Keratinocyte (primary cell): Measurements from ENCODE around the gene SEMA4D. TPM values are rescaled to one million over a fixed set of nuclear protein-coding genes. Genes with fewer than 3 reads are reported as not detected.
"Not testable (repeated sequence)": the region's sequence is repeated elsewhere in the genome, so short reads cannot be mapped to it uniquely, and the experiment has no call there.

Source experiments
- DNase-seq: peaks from one replicate; pipeline ENCODE4 v3.0.0-alpha.2; 2011; ENCODE audit warnings: low read depth, missing footprints, low spot score
- FAIRE-seq: peaks from 2 replicates; lab custom pipeline; 2011; peaks lifted over from hg19 to GRCh38; lab: Jason Lieb, UNC
- H2AFZ ChIP-seq: 2 replicates; pipeline ENCODE4 v1.6.0; 2012; ENCODE audit warnings: low read length, control low read depth, inconsistent platforms; ENCODE audit not compliant: control insufficient read depth
- H3K27ac ChIP-seq: 2 replicates; pipeline ENCODE4 v1.5.1; 2011; ENCODE audit warnings: low read length; ENCODE audit not compliant: control insufficient read depth, insufficient read depth
- H3K27me3 ChIP-seq: 3 replicates; pipeline ENCODE4 v1.6.0; 2011; ENCODE audit warnings: low read length; ENCODE audit not compliant: control insufficient read depth, insufficient read depth; ENCODE audit errors: extremely low read depth
- H3K36me3 ChIP-seq, 2 experiments: 2 replicates in 1 of 2; 3 replicates in 1 of 2; pipeline ENCODE4 v1.5.1; 2011; ENCODE audit warnings: low read length in 2 of 2, mild to moderate bottlenecking in 1 of 2; ENCODE audit not compliant: control insufficient read depth in 2 of 2, insufficient read depth in 2 of 2; ENCODE audit errors: extremely low read depth in 1 of 2
- H3K4me1 ChIP-seq: 3 replicates; pipeline ENCODE4 v1.5.1; 2011; ENCODE audit warnings: low read length; ENCODE audit not compliant: control insufficient read depth, insufficient read depth; ENCODE audit errors: extremely low read depth
- H3K4me2 ChIP-seq: 3 replicates; pipeline ENCODE4 v1.6.0; 2011; ENCODE audit warnings: low read depth, low read length; ENCODE audit not compliant: control insufficient read depth, insufficient read depth; ENCODE audit errors: extremely low read depth
- H3K4me3 ChIP-seq, 3 experiments: fragments of 200-600 bp in 1 of 3; sonication (generic) in 1 of 3; 2 replicates in 2 of 3; 3 replicates in 1 of 3; pipeline ENCODE4 v1.5.1; 2011 to 2016; ENCODE audit warnings: low read length in 3 of 3, mild to moderate bottlenecking in 3 of 3, control low read depth in 2 of 3, inconsistent platforms in 1 of 3, low read depth in 1 of 3, mixed read lengths in 1 of 3, mixed run types in 1 of 3, moderate library complexity in 1 of 3; ENCODE audit not compliant: control insufficient read depth in 2 of 3, insufficient read depth in 2 of 3; ENCODE audit errors: extremely low read depth in 1 of 3
- H3K79me2 ChIP-seq: 2 replicates; pipeline ENCODE4 v1.6.0; 2012; ENCODE audit warnings: low read length; ENCODE audit not compliant: control insufficient read depth, insufficient read depth
- H3K9ac ChIP-seq: 3 replicates; pipeline ENCODE4 v1.6.0; 2011; ENCODE audit warnings: low read length; ENCODE audit not compliant: control insufficient read depth, insufficient read depth; ENCODE audit errors: extremely low read depth
- H3K9me1 ChIP-seq: 3 replicates; pipeline ENCODE4 v1.6.0; 2011; ENCODE audit warnings: low read length; ENCODE audit not compliant: control insufficient read depth, insufficient read depth; ENCODE audit errors: extremely low read depth
- H3K9me3 ChIP-seq: 2 replicates; pipeline ENCODE4 v1.5.1; 2012; ENCODE audit warnings: low read depth, low read length; ENCODE audit not compliant: control insufficient read depth
- H4K20me1 ChIP-seq: 3 replicates; pipeline ENCODE4 v1.6.0; 2011; ENCODE audit warnings: low read length; ENCODE audit not compliant: control insufficient read depth, insufficient read depth; ENCODE audit errors: extremely low read depth
- CTCF ChIP-seq, 3 experiments: IDR thresholded peaks in 1 of 3; conservative IDR thresholded peaks in 1 of 3; optimal IDR thresholded peaks in 1 of 3; 2 replicates in 2 of 3; 3 replicates in 1 of 3; pipeline versions ENCODE3 to v1.5.1; 2011; ENCODE audit warnings: low read length in 3 of 3, mild to moderate bottlenecking in 3 of 3, moderate library complexity in 2 of 3, control low read depth in 1 of 3, inconsistent platforms in 1 of 3; ENCODE audit not compliant: insufficient read depth in 2 of 3; ENCODE audit errors: extremely low read depth in 1 of 3
- EZH2 ChIP-seq: IDR thresholded peaks from one replicate; pipeline ENCODE4 v1.6.1; 2012; ENCODE audit warnings: inconsistent platforms, mild to moderate bottlenecking, low read length, moderate library complexity
- dilution Hi-C: fragments of 300-500 bp; cut with MboI; formaldehyde crosslinking; loops from one replicate; pipeline ENCODE4 v1.7.0; 2020; ENCODE audit warnings: low sequenced_read_pairs; ENCODE audit not compliant: extremely low pct_ligation_motif_present
- polyA plus RNA-seq, 5 experiments: library from polyadenylated mRNA; depleted of rRNA in 3 of 5; stranded (reverse) in 3 of 5; stranded (forward) in 1 of 5; unstranded in 1 of 5; fragments of >200 nt; gene quantifications; 1 replicate in 1 of 5; 2 replicates in 3 of 5; 3 replicates in 1 of 5; pipeline versions ENCODE4 v1.2.1 to v1.2.3, GENCODE V29; 2011 to 2012; ENCODE audit warnings: missing spikeins in 2 of 5, low read depth in 1 of 5, low replicate concordance in 1 of 5

Gene SEMA4D
- polyA plus RNA-seq, 1 donor (not counting 4 experiments of a cell fraction or from before 2014, with no cell fraction given): 0.43 TPM

GRCh38 chr9:89345476-89345875, 152.4 kb downstream of the SEMA4D start:
- no peaks in the 10 kb centered on the region for H3K79me2 ChIP-seq
- no peak overlapping the region for H3K9ac ChIP-seq
- no peaks in the 10 kb centered on the region for H4K20me1 ChIP-seq
- peaks cover 14 to 32% of the 10 kb centered on the region in 2 experiments for H3K36me3 ChIP-seq
- no peak overlapping the region for H3K4me2 ChIP-seq
- DNase-seq (no peak), FAIRE-seq (no peak)
- dilution Hi-C loops: no loop called here
- TF ChIP-seq EZH2: no peak
- no peak for TF ChIP-seq CTCF (optimal IDR thresholded peaks at IDR 0.05 in 1 of 3, IDR thresholded peaks at IDR 0.05 in 1 of 3, conservative IDR thresholded peaks at IDR 0.05 in 1 of 3; ENCODE audit: extremely low read depth in 1 of 3, insufficient read depth in 2 of 3, low read length in 3 of 3)
- no peaks in the 10 kb centered on the region for H3K9me3 ChIP-seq
- no peaks in the 10 kb centered on the region for H3K4me1 ChIP-seq
- H3K27me3 ChIP-seq: no peaks in the 10 kb centered on the region
- no peak overlapping the region for H3K4me3 ChIP-seq
- H3K9me1 ChIP-seq: peaks cover 2% of the 10 kb centered on the region
- no peak overlapping the region for H2AFZ ChIP-seq
- H3K27ac ChIP-seq: no peak overlapping the region

GRCh38 chr9:89343812-89344211, 154.1 kb downstream of the SEMA4D start:
- H3K9me3 ChIP-seq, H3K4me3 ChIP-seq, H3K27ac ChIP-seq, H3K9me1 ChIP-seq, H4K20me1 ChIP-seq, H3K79me2 ChIP-seq, H3K4me2 ChIP-seq, DNase-seq, H2AFZ ChIP-seq, H3K4me1 ChIP-seq, FAIRE-seq, H3K9ac ChIP-seq, dilution Hi-C loops, H3K27me3 ChIP-seq: not testable (repeated sequence)
- peaks cover 13 to 27% of the 10 kb centered on the region in 2 experiments for H3K36me3 ChIP-seq

GRCh38 chr9:89342948-89343347, 155.0 kb downstream of the SEMA4D start:
- Histone ChIP-seq H3K4me2 (no peak overlapping the region), H3K4me3 (no peak overlapping the region), H2AFZ (no peak overlapping the region), H3K79me2 (no peaks in the 10 kb centered on the region), H3K27ac (no peak overlapping the region), H4K20me1 (no peaks in the 10 kb centered on the region), H3K36me3 (peaks cover 12 to 20% of the 10 kb centered on the region in 2 experiments), H3K9me1 (peaks cover 2% of the 10 kb centered on the region), H3K27me3 (no peaks in the 10 kb centered on the region), H3K9me3 (no peaks in the 10 kb centered on the region), H3K9ac (no peak overlapping the region), H3K4me1 (no peaks in the 10 kb centered on the region)
- FAIRE-seq: no peak
- TF ChIP-seq EZH2 (no peak), CTCF (optimal IDR thresholded peaks at IDR 0.05 in 1 of 3, IDR thresholded peaks at IDR 0.05 in 1 of 3, conservative IDR thresholded peaks at IDR 0.05 in 1 of 3; ENCODE audit: extremely low read depth in 1 of 3, insufficient read depth in 2 of 3, low read length in 3 of 3) (no peak)
- dilution Hi-C loops: no loop called here
- no peak for DNase-seq
